Peyer's patch (tissue), 4 donors: ENCODE data around the gene NKIRAS1. TPM values are rescaled to one million over a fixed set of nuclear protein-coding genes. Genes with fewer than 3 reads are reported as not detected.

Source experiments
- DNase-seq, 3 donors: peaks; one replicate each; pipeline ENCODE4 v3.0.0-alpha.2; 2017 to 2019
- H3K27ac ChIP-seq, 4 donors: fragments of 200-600 bp; sonication (generic); one replicate each; pipeline ENCODE4 v1.5.1; 2016 to 2019
- H3K27me3 ChIP-seq, 2 donors: fragments of 200-600 bp; sonication (generic); one replicate each; pipeline ENCODE4 v1.5.1; 2019
- H3K36me3 ChIP-seq, 3 donors: fragments of 200-600 bp; sonication (generic); one replicate each; pipeline ENCODE4 v1.5.1; 2016 to 2019
- H3K4me1 ChIP-seq, 4 donors: fragments of 200-600 bp; sonication (generic); one replicate each; pipeline ENCODE4 v1.5.1; 2016 to 2019
- H3K4me3 ChIP-seq, 4 donors: fragments of 200-600 bp; sonication (generic); 1 replicate in 3 of 4; 2 replicates in 1 of 4; pipeline ENCODE4 v1.5.1; 2016 to 2019; ENCODE audit warnings: mild to moderate bottlenecking in 1 of 4
- H3K9me3 ChIP-seq, 4 donors: fragments of 200-600 bp; sonication (generic); one replicate each; pipeline ENCODE4 v1.5.1; 2016 to 2019; ENCODE audit warnings: mild to moderate bottlenecking in 1 of 4
- CTCF ChIP-seq, 6 experiments: fragments of 450-650 bp in 4 of 6; fragments of 200-600 bp in 2 of 6; sonication (generic) in 1 of 6; IDR thresholded peaks; one replicate each; pipeline ENCODE4 v1.5.1; 2017 to 2019; ENCODE audit warnings: antibody characterized with exemption in 6 of 6, mild to moderate bottlenecking in 3 of 6, moderate library complexity in 1 of 6
- POLR2A ChIP-seq, 2 donors: fragments of 450-650 bp; IDR thresholded peaks; one replicate each; pipeline ENCODE4 v1.5.1; 2017; ENCODE audit warnings: antibody characterized with exemption in 2 of 2, mild to moderate bottlenecking in 2 of 2, moderate library complexity in 2 of 2
- total RNA-seq, 4 donors: library from RNA; depleted of rRNA; stranded (reverse); fragments of >200 nt; gene quantifications; one replicate each; pipeline ENCODE4 v1.1.0, GENCODE V29; 2016

NKIRAS1 gene
- total RNA-seq, result 10 to 100 TPM in 1 of 4 donors, 1 to 10 TPM in 3; 4.2 to 11.6 (median 7.7) TPM

GRCh38 chr3:23916886-23917678, at the start of gene NKIRAS1, which contains the start of gene RPL15:
TSS of gene NKIRAS1 (minus strand) at chr3:23916990. CDS start at chr3:23910904, 6,086 bp downstream.
TSS of gene RPL15 (plus strand) at chr3:23917132. CDS start at chr3:23917860, 728 bp downstream.
- H3K4me3 ChIP-seq, result peak within 1 kb of the TSS; percentile 77 to 91 (median 88)
- DNase-seq, result peak; percentile 96 to 99 (median 96)
- TF ChIP-seq POLR2A (IDR thresholded peaks at IDR 0.05) (peak; percentile 92 to 96), CTCF (IDR thresholded peaks at IDR 0.05) (peak; percentile 35 to 88 (median 75))
- no peaks in the 10 kb centered on the region for H3K9me3 ChIP-seq
- peak within 1 kb of the TSS; percentile 94 to 98 (median 95) for H3K27ac ChIP-seq
- H3K4me1 ChIP-seq, result peaks cover 0 to 24% (median 6%) of the 10 kb centered on the region in 4 donors
- peaks cover 0 to 25% (median 0%) of the 10 kb centered on the region in 3 donors for H3K36me3 ChIP-seq
- no peaks in the 10 kb centered on the region for H3K27me3 ChIP-seq

- TF ChIP-seq CTCF (IDR thresholded peaks at IDR 0.05) (no peak), POLR2A (IDR thresholded peaks at IDR 0.05) (no peak)
- H3K36me3 ChIP-seq, result peaks cover 0 to 76% (median 0%) of the 10 kb centered on the region in 3 donors
- H3K4me1 ChIP-seq, result no peaks in the 10 kb centered on the region
- no peaks in the 10 kb centered on the region for H3K27me3 ChIP-seq
- no peaks in the 10 kb centered on the region for H3K9me3 ChIP-seq
- no peak overlapping the region for H3K27ac ChIP-seq
- no peak for DNase-seq
- no peak overlapping the region for H3K4me3 ChIP-seq
Measured at GRCh38 chr3:23966328-23966727, 49.5 kb upstream of the NKIRAS1 start.

GRCh38 chr3:23964537-23965235, 47.9 kb upstream of the NKIRAS1 start:
- H3K9me3 ChIP-seq, result no peaks in the 10 kb centered on the region
- no peak overlapping the region for H3K4me3 ChIP-seq
- no peaks in the 10 kb centered on the region for H3K27me3 ChIP-seq
- no peak overlapping the region for H3K27ac ChIP-seq
- no peak for DNase-seq
- no peak for TF ChIP-seq CTCF (IDR thresholded peaks at IDR 0.05)
- TF ChIP-seq POLR2A (IDR thresholded peaks at IDR 0.05), result no peak
- peaks cover 0 to 5% (median 0%) of the 10 kb centered on the region in 4 donors for H3K4me1 ChIP-seq
- peaks cover 0 to 81% (median 0%) of the 10 kb centered on the region in 3 donors for H3K36me3 ChIP-seq

- peaks cover 0 to 61% (median 0%) of the 10 kb centered on the region in 3 donors for H3K36me3 ChIP-seq
- no peak overlapping the region for H3K4me3 ChIP-seq
- no peaks in the 10 kb centered on the region for H3K27me3 ChIP-seq
- no peak for DNase-seq
- TF ChIP-seq POLR2A (IDR thresholded peaks at IDR 0.05), result no peak
- TF ChIP-seq CTCF (IDR thresholded peaks at IDR 0.05), result no peak
- H3K4me1 ChIP-seq, result peaks cover 0 to 5% (median 0%) of the 10 kb centered on the region in 4 donors
- H3K27ac ChIP-seq, result no peak overlapping the region
- no peaks in the 10 kb centered on the region for H3K9me3 ChIP-seq
Measured at GRCh38 chr3:23961913-23962312, 45.1 kb upstream of the NKIRAS1 start.

- Histone ChIP-seq H3K27ac (no peak overlapping the region), H3K4me3 (no peak overlapping the region), H3K27me3 (no peaks in the 10 kb centered on the region), H3K9me3 (no peaks in the 10 kb centered on the region), H3K4me1 (peaks cover 0 to 5% (median 0%) of the 10 kb centered on the region in 4 donors), H3K36me3 (peaks cover 0 to 58% (median 0%) of the 10 kb centered on the region in 3 donors)
- TF ChIP-seq CTCF (IDR thresholded peaks at IDR 0.05) (no peak), POLR2A (IDR thresholded peaks at IDR 0.05) (no peak)
- no peak for DNase-seq
Measured at GRCh38 chr3:23961066-23961465, 44.3 kb upstream of the NKIRAS1 start.
